Sigmoid colon (tissue), 7 donors: ENCODE measurements around the gene RANBP3L. TPM values are rescaled to one million over a fixed set of nuclear protein-coding genes. Genes with fewer than 3 reads are reported as not detected.
A peak's percentile ranks its signal among the peaks of the same experiment; 100 is the strongest.

Experiments
- DNase-seq: peaks from one replicate; pipeline ENCODE4 v3.0.0-alpha.2; 2019
- H3K27ac ChIP-seq, 4 donors: fragments of 200-600 bp; sonication (generic); one replicate each; pipeline ENCODE4 v1.5.1; 2016 to 2019; ENCODE audit warnings: mild to moderate bottlenecking in 1 of 4
- H3K27me3 ChIP-seq, 3 donors: fragments of 200-600 bp; sonication (generic); one replicate each; pipeline ENCODE4 v1.5.1; 2019; ENCODE audit warnings: mild to moderate bottlenecking in 1 of 3
- H3K36me3 ChIP-seq, 4 donors: fragments of 200-600 bp; sonication (generic); one replicate each; pipeline ENCODE4 v1.5.1; 2016 to 2019
- H3K4me1 ChIP-seq, 4 donors: fragments of 200-600 bp; sonication (generic); one replicate each; pipeline ENCODE4 v1.5.1; 2017 to 2019
- H3K4me3 ChIP-seq, 4 donors: fragments of 200-600 bp; sonication (generic); one replicate each; pipeline ENCODE4 v1.5.1; 2017 to 2019; ENCODE audit warnings: mild to moderate bottlenecking in 2 of 4, moderate library complexity in 1 of 4
- H3K9me3 ChIP-seq, 4 donors: fragments of 200-600 bp in 3 of 4; sonication (generic) in 3 of 4; one replicate each; pipeline versions ENCODE4 v1.5.1 to v1.6.1; 2013 to 2019
- CTCF ChIP-seq, 4 experiments: fragments of 450-650 bp in 3 of 4; fragments of 200-600 bp in 1 of 4; IDR thresholded peaks; one replicate each; pipeline ENCODE4 v1.5.1; 2016 to 2019; ENCODE audit warnings: antibody characterized with exemption in 4 of 4, mild to moderate bottlenecking in 3 of 4, moderate library complexity in 2 of 4
- EP300 ChIP-seq, 4 donors: sonication (generic); formaldehyde crosslinking; IDR thresholded peaks; one replicate each; pipeline ENCODE4 v1.6.1; 2017; ENCODE audit warnings: antibody characterized with exemption in 4 of 4
- POLR2A ChIP-seq, 2 donors: fragments of 450-650 bp; IDR thresholded peaks; one replicate each; pipeline ENCODE4 v1.6.1; 2016; ENCODE audit warnings: antibody characterized with exemption in 2 of 2, mild to moderate bottlenecking in 2 of 2, moderate library complexity in 2 of 2
- POLR2AphosphoS5 ChIP-seq, 4 donors: sonication (generic); formaldehyde crosslinking; IDR thresholded peaks; one replicate each; pipeline ENCODE4 v1.6.1; 2017; ENCODE audit warnings: antibody characterized with exemption in 4 of 4
- WGBS, 2 donors: extraction: QIAGEN DNeasy Blood & Tissue Kit; methylation state at CpG; one replicate each; pipeline ENCODE4 v1.1.7; 2013; 5-methylcytosine and 5-hydroxymethylcytosine counted together
- intact Hi-C: fragments of 100-400 bp; cut with DNase I; formaldehyde crosslinking; loops from one replicate; pipeline ENCODE4 v1.15.1; 2023
- polyA plus RNA-seq, 3 donors: library from polyadenylated mRNA; stranded (reverse); fragments of 200-250 nt; gene quantifications; one replicate each; pipeline ENCODE4 v1.2.3, GENCODE V29; 2013
- total RNA-seq, 4 donors: library from RNA; depleted of rRNA; stranded (reverse); fragments of >200 nt; gene quantifications; one replicate each; pipeline ENCODE4 v1.1.0, GENCODE V29; 2016
- donor health status: healthy with polysubstance abuse.
- donor health status: Bipolar disorder and iron deficiency.
- donor health status: healthy.

Gene RANBP3L
- total and polyA plus RNA-seq, 7 donors: 0.28 to 16.9 (median 3.5) TPM; not detected in 2

- no peak overlapping the region for H3K27ac ChIP-seq
- WGBS, 2 donors: 57 to 77% methylated on average over 2 of the region's 2 CpGs
- H3K4me3 ChIP-seq: no peak overlapping the region
- no peaks in the 10 kb centered on the region for H3K36me3 ChIP-seq
- intact Hi-C loops: no loop called here
- no peaks in the 10 kb centered on the region for H3K27me3 ChIP-seq
- DNase-seq: no peak
- TF ChIP-seq CTCF (IDR thresholded peaks at IDR 0.05) (no peak), EP300 (IDR thresholded peaks at IDR 0.05) (no peak), POLR2AphosphoS5 (IDR thresholded peaks at IDR 0.05) (no peak), POLR2A (IDR thresholded peaks at IDR 0.05) (no peak)
- no peaks in the 10 kb centered on the region for H3K4me1 ChIP-seq
- no peaks in the 10 kb centered on the region for H3K9me3 ChIP-seq
These were observed 20.1 kb downstream of the RANBP3L start for GRCh38 chr5:36281626-36282025.

- no peaks in the 10 kb centered on the region for H3K27me3 ChIP-seq
- no peak overlapping the region for H3K4me3 ChIP-seq
- H3K27ac ChIP-seq: peak overlapping the region in 1 of 4 donors; percentile 24
- intact Hi-C loops: no loop called here
- 49 to 64% methylated on average over 3 of the region's 3 CpGs for WGBS, 2 donors
- H3K9me3 ChIP-seq: no peaks in the 10 kb centered on the region
- no peak for TF ChIP-seq EP300 (IDR thresholded peaks at IDR 0.05)
- no peak for TF ChIP-seq POLR2AphosphoS5 (IDR thresholded peaks at IDR 0.05)
- no peak for TF ChIP-seq CTCF (IDR thresholded peaks at IDR 0.05)
- TF ChIP-seq POLR2A (IDR thresholded peaks at IDR 0.05): no peak
- H3K36me3 ChIP-seq: no peaks in the 10 kb centered on the region
- DNase-seq: no peak
- H3K4me1 ChIP-seq: no peaks in the 10 kb centered on the region
These were observed 22.5 kb downstream of the RANBP3L start for GRCh38 chr5:36279054-36279698.

- DNase-seq: no peak
- no peaks in the 10 kb centered on the region for H3K4me1 ChIP-seq
- no peaks in the 10 kb centered on the region for H3K27me3 ChIP-seq
- no peaks in the 10 kb centered on the region for H3K9me3 ChIP-seq
- no peak overlapping the region for H3K27ac ChIP-seq
- TF ChIP-seq POLR2AphosphoS5 (IDR thresholded peaks at IDR 0.05) (no peak), EP300 (IDR thresholded peaks at IDR 0.05) (no peak), POLR2A (IDR thresholded peaks at IDR 0.05) (no peak), CTCF (IDR thresholded peaks at IDR 0.05) (no peak)
- intact Hi-C loops: no loop called here
- 61 to 65% methylated on average over 5 of the region's 5 CpGs for WGBS, 2 donors
- no peak overlapping the region for H3K4me3 ChIP-seq
- H3K36me3 ChIP-seq: no peaks in the 10 kb centered on the region
These were observed 24.1 kb downstream of the RANBP3L start for GRCh38 chr5:36277521-36278176.

GRCh38 chr5:36276864-36277263 is 24.8 kb downstream of the RANBP3L start:
- DNase-seq: no peak
- Histone ChIP-seq H3K36me3 (no peaks in the 10 kb centered on the region), H3K4me3 (no peak overlapping the region), H3K27me3 (no peaks in the 10 kb centered on the region), H3K27ac (no peak overlapping the region), H3K9me3 (no peaks in the 10 kb centered on the region), H3K4me1 (no peaks in the 10 kb centered on the region)
- no peak for TF ChIP-seq EP300 (IDR thresholded peaks at IDR 0.05)
- no peak for TF ChIP-seq POLR2A (IDR thresholded peaks at IDR 0.05)
- TF ChIP-seq CTCF (IDR thresholded peaks at IDR 0.05): no peak
- no peak for TF ChIP-seq POLR2AphosphoS5 (IDR thresholded peaks at IDR 0.05)
- intact Hi-C loops: no loop called here
